Coronary artery (tissue), 2 donors: ENCODE measurements around the gene CRYGB.
"Not testable (repeated sequence)": the region's sequence is repeated elsewhere in the genome, so short reads cannot be mapped to it uniquely, and the experiment has no call there.

Experiments used
- DNase-seq: peaks from one replicate; pipeline ENCODE4 v3.0.0-alpha.2; 2017; ENCODE audit warnings: low spot score
- H3K27ac ChIP-seq, 2 donors: fragments of 200-600 bp; sonication (generic); one replicate each; pipeline ENCODE4 v1.5.1; 2016 to 2019
- H3K4me3 ChIP-seq: fragments of 200-600 bp; sonication (generic); 2 replicates; pipeline ENCODE4 v1.5.1; 2016; ENCODE audit warnings: mild to moderate bottlenecking, moderate library complexity
- CTCF ChIP-seq: fragments of 200-600 bp; sonication (generic); IDR thresholded peaks from one replicate; pipeline ENCODE4 v1.5.1; 2019; ENCODE audit warnings: antibody characterized with exemption

CRYGB gene

GRCh38 chr2:208103616-208104015 is 42.3 kb downstream of the CRYGB start:
- DNase-seq = no peak
- no peak for TF ChIP-seq CTCF

GRCh38 chr2:208101716-208102631 is 44.0 kb downstream of the CRYGB start:
- Histone ChIP-seq H3K4me3 (no peak overlapping the region), H3K27ac (no peak overlapping the region)
- DNase-seq = no peak
- no peak for TF ChIP-seq CTCF

More at GRCh38 chr2:208103616-208104015, 42.3 kb downstream of the CRYGB start:
- no peak overlapping the region for H3K27ac ChIP-seq
- no peak overlapping the region for H3K4me3 ChIP-seq

- Histone ChIP-seq H3K4me3 (no peak overlapping the region), H3K27ac (no peak overlapping the region)
- no peak for DNase-seq
- TF ChIP-seq CTCF = no peak
Observed at GRCh38 chr2:208099682-208100470, 46.1 kb downstream of the CRYGB start.

- not testable (repeated sequence) for H3K4me3 ChIP-seq, DNase-seq, H3K27ac ChIP-seq
Observed at GRCh38 chr2:208098701-208099100, 47.3 kb downstream of the CRYGB start.

GRCh38 chr2:208098267-208098666 is 47.7 kb downstream of the CRYGB start:
- Histone ChIP-seq H3K4me3 (no peak overlapping the region), H3K27ac (no peak overlapping the region)
- no peak for TF ChIP-seq CTCF
- no peak for DNase-seq

- DNase-seq = no peak
- no peak overlapping the region for H3K4me3 ChIP-seq
- no peak overlapping the region for H3K27ac ChIP-seq
- no peak for TF ChIP-seq CTCF
Observed at GRCh38 chr2:208097801-208098200, 48.2 kb downstream of the CRYGB start.

GRCh38 chr2:208097313-208097712 is 48.6 kb downstream of the CRYGB start:
- Histone ChIP-seq H3K27ac (no peak overlapping the region), H3K4me3 (no peak overlapping the region)
- no peak for TF ChIP-seq CTCF
- DNase-seq = no peak
